MM.1S (cell line): Measurements from ENCODE around the gene MRPS26.

Experiments
- EZH2 ChIP-seq: fragments of 300-600 bp; sonication (generic); optimal IDR thresholded peaks from 2 replicates; pipeline ENCODE3; 2017; ENCODE audit warnings: low read depth, mild to moderate bottlenecking, antibody characterized with exemption, low read length, mixed read lengths
- TF ChIP-seq, protein P1 (sequence below): fragments of 300-600 bp; sonication (generic); IDR thresholded peaks from 2 replicates; pipeline ENCODE4 v1.5.1; 2016; ENCODE audit warnings: antibody characterized with exemption, low read length, mixed read lengths

DNA sequence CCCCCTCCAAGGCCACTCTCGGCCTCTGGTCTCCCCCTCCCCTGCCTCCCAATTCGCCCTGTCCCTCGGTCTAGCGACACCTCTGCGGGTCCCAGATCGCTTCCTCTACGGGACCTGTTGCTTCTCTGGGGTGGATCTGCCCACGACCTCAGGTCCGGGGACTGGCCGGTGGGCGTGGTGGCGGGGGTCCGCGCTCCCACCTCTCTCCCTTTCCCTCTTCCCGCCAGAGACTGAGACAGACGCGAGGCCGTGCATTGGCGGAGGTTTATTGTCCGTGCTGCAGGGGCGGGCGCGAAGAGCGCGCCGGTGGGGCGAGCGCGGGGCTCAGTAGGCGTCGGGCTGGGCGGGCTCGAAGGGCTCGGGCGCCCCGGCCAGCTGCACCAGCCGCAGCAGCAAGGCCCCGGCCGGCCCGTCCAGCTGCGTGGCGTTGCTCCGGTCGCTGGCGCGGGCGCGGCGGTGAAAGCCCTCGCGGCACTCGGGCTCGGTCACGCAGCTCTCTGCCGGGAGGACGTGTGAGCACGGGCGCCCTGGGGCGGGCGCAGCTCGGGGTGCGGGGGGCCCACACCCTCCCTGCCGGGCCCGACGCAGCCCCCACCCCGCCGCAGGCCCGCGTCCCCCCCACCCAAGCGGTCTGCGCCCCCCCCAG is 36.6 kb downstream of the MRPS26 start:
- no peak for TF ChIP-seq EZH2
- TF ChIP-seq, protein P1, sequence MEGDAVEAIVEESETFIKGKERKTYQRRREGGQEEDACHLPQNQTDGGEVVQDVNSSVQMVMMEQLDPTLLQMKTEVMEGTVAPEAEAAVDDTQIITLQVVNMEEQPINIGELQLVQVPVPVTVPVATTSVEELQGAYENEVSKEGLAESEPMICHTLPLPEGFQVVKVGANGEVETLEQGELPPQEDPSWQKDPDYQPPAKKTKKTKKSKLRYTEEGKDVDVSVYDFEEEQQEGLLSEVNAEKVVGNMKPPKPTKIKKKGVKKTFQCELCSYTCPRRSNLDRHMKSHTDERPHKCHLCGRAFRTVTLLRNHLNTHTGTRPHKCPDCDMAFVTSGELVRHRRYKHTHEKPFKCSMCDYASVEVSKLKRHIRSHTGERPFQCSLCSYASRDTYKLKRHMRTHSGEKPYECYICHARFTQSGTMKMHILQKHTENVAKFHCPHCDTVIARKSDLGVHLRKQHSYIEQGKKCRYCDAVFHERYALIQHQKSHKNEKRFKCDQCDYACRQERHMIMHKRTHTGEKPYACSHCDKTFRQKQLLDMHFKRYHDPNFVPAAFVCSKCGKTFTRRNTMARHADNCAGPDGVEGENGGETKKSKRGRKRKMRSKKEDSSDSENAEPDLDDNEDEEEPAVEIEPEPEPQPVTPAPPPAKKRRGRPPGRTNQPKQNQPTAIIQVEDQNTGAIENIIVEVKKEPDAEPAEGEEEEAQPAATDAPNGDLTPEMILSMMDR = no peak
